GM06990 (cell line): ENCODE results near the gene BICD2.
"Not testable (repeated sequence)": the region's sequence is repeated elsewhere in the genome, so short reads cannot be mapped to it uniquely, and the experiment has no call there.

ENCODE experiments used
- DNase-seq: peaks from one replicate; pipeline ENCODE4 v3.0.0-alpha.2; 2011; ENCODE audit not compliant: insufficient read length; ENCODE audit errors: extremely low read depth
- H3K27me3 ChIP-seq: replicated peaks from 2 replicates; pipeline ENCODE4 v1.6.0; 2011; ENCODE audit warnings: low read length; ENCODE audit not compliant: control insufficient read depth, insufficient read depth
- H3K36me3 ChIP-seq: 2 replicates; pipeline ENCODE4 v1.5.1; 2011; ENCODE audit warnings: low read length; ENCODE audit not compliant: control insufficient read depth, insufficient read depth
- H3K4me3 ChIP-seq: replicated peaks from 2 replicates; pipeline ENCODE4 v1.5.1; 2011; ENCODE audit warnings: low read depth, mild to moderate bottlenecking, control low read depth, low read length
- TF ChIP-seq, protein P1 (sequence below): IDR thresholded peaks from 2 replicates; pipeline ENCODE4 v1.5.1; 2011; ENCODE audit warnings: low read length, control low read depth, mild to moderate bottlenecking, inconsistent platforms; ENCODE audit not compliant: insufficient read depth, poor library complexity, severe bottlenecking

The BICD2 gene

DNA sequence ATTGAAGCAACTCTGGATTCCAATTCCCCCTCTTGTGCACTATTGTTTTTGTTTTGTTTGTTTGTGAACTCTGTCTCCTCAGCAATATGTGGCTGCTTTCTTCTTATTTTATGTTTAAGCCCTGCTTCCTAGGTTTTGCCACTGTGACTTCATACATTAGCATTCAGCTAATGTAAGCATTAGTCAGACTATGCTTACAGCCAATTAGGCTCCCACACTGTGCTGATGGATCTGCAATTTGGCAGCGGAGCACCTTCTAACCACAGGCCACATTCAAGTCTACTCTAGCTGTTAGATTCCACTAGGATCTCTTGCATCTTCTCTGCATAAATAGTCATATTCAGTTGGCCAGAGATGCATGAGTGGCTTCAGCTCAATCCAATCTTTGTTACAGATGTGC lies 9.6 kb upstream of the BICD2 start:
- Histone ChIP-seq H3K27me3 (no peaks in the 10 kb centered on the region), H3K4me3 (no peak overlapping the region), H3K36me3 (no peaks in the 10 kb centered on the region)
- DNase-seq: no peak
- TF ChIP-seq, protein P1, sequence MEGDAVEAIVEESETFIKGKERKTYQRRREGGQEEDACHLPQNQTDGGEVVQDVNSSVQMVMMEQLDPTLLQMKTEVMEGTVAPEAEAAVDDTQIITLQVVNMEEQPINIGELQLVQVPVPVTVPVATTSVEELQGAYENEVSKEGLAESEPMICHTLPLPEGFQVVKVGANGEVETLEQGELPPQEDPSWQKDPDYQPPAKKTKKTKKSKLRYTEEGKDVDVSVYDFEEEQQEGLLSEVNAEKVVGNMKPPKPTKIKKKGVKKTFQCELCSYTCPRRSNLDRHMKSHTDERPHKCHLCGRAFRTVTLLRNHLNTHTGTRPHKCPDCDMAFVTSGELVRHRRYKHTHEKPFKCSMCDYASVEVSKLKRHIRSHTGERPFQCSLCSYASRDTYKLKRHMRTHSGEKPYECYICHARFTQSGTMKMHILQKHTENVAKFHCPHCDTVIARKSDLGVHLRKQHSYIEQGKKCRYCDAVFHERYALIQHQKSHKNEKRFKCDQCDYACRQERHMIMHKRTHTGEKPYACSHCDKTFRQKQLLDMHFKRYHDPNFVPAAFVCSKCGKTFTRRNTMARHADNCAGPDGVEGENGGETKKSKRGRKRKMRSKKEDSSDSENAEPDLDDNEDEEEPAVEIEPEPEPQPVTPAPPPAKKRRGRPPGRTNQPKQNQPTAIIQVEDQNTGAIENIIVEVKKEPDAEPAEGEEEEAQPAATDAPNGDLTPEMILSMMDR: no peak

DNA sequence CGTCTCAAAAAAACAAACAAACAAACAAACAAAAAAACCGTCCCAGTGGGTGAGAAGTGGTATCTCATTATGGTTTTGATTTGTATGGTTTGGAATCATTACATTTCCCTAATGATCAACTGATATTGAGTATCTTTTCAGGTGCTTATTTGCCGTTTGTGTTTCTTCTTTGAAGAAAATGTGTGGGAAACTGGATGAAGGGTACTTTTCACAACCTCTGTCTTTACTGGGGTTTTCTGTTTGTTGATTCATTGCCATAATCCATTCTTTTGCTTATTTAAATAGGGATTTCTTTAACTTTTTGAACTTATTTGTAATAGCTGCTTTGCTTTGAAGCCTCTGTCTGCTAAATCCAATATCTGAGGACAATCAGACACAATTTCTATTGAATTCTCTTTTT lies 9.2 kb upstream of the BICD2 start:
- TF ChIP-seq, protein P1: no peak
- H3K27me3 ChIP-seq: no peaks in the 10 kb centered on the region
- no peak for DNase-seq

DNA sequence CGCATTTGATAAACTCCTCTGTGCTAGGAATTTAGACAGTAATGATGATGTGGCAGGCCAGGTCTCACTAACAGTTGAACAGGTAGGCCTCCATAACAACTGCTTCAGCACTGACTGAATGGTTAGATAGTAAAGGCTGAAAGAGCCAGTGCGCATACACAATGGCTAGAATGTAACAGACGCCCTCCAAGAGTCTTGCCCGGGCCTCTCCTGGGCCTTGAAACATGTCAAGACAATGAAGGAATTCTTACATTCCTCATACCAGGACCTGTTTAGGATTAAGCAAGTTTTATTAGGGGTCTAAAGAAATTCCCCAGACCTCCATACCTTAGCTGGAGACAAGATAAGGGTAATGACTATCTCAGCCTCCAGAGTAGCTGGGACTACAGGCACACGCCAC lies 6.7 kb upstream of the BICD2 start:
- H3K4me3 ChIP-seq: no peak overlapping the region
- TF ChIP-seq, protein P1: no peak

More for the DNA sequence above, 9.2 kb upstream of the BICD2 start:
- H3K36me3 ChIP-seq: no peaks in the 10 kb centered on the region
- H3K4me3 ChIP-seq: no peak overlapping the region

DNA sequence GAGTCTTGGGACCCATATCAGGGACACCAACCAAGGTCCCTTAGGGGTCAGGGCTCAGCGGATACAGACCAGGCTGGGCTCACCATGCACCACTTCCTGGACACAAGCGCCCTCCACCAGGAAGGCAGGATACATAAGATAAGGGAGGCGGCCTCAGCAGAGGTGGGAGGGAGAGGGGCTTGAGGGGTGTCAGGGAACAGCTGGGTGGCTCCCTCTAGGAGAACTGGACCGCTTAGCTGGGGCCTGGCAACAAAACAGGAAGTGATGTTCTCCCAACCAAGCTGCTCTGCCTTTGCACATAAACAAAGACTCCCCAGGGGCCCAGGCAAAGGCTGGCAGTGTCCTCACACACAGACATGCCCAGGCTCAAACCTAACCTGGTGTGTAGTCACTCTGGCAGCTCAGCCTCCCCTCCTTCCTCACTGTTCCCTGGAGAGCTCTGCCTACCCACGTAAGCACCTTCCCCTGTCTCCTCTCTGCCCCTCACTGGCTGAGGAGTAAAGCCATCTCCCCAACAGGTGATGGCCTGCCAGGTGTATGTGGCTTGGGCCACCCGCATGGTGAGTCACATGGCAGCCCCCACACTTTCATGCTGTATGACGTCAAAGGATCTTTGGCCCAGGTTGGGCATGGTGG lies 5.8 kb upstream of the BICD2 start:
- TF ChIP-seq, protein P1: no peak
- DNase-seq: peak; percentile 24

More for the DNA sequence above, 6.7 kb upstream of the BICD2 start:
- H3K36me3 ChIP-seq: no peaks in the 10 kb centered on the region
- no peaks in the 10 kb centered on the region for H3K27me3 ChIP-seq
- no peak for DNase-seq

DNA sequence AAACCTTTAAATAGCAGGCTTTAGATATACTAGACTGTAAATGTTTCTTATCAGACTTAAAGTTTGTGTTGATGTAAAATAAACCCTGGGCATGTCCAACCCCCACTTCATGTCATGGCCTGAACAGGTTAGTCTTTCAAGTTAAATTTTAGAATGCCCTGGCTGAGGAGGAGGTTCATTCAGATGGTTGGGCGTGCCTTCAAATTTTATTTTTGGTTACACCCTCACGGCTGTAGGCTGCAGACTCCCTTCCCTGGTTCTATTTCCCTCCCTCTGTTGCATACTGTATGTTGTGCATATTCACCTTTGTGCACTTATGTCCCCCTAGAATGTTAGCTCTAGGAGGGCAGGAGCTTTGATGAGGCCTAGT lies 5.3 kb upstream of the BICD2 start:
- TF ChIP-seq, protein P1: no peak
- Histone ChIP-seq H3K27me3 (no peaks in the 10 kb centered on the region), H3K36me3 (no peaks in the 10 kb centered on the region), H3K4me3 (no peak overlapping the region)
- DNase-seq: no peak

More for the DNA sequence above, 5.8 kb upstream of the BICD2 start:
- Histone ChIP-seq H3K27me3 (no peaks in the 10 kb centered on the region), H3K36me3 (no peaks in the 10 kb centered on the region), H3K4me3 (no peak overlapping the region)

DNA sequence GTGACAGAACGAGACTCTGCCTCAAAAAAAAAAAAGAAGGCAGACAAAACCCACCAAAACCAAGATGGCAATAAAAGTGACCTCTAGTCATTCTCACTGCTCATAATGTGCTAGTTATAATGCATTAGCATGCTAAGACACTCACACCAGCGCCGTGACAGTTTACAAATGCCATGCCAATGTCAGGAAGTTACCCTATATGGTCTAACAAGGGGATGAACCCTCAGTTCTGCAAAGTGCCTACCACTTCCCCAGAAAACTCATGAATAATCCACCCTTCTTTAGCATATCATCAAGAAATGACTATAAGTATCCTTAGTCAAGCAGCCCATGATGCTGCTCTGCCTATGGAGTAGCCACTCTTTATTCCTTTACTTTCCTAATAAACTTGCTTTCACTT lies 4.7 kb upstream of the BICD2 start:
- TF ChIP-seq, protein P1: no peak
- no peak overlapping the region for H3K4me3 ChIP-seq
- no peaks in the 10 kb centered on the region for H3K27me3 ChIP-seq
- H3K36me3 ChIP-seq: no peaks in the 10 kb centered on the region
- no peak for DNase-seq

DNA sequence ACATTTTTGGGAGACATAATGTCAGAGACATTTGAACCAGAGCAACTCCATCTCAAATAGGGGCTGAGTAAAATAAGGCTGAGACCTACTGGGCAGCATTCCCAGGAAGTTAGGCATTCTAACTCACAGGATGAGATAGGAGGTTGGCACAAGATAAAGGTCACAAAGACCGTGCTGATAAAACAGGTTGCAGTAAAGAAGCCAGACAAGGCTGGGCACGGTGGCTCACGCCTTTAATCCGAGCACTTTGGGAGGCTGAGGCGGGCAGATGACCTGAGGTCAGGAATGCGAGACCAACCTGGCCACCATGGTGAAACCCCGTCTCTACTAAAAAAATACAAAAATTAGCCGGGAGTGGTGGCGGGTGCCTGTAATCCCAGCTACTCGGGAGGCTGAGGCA lies 4.2 kb upstream of the BICD2 start:
- not testable (repeated sequence) for H3K4me3 ChIP-seq, H3K36me3 ChIP-seq, DNase-seq, H3K27me3 ChIP-seq
